SW 1271 (cell line): ENCODE data around the gene NHLH1.

Source experiments
- DNase-seq, 2 experiments: peaks; one replicate each; lab custom pipeline; 2025; lab: John Stamatoyannopoulos, UW

Gene NHLH1

GRCh38 chr1:160359559-160360226 is 7.2 kb upstream of the NHLH1 start:
- no peak for DNase-seq

GRCh38 chr1:160360227-160360695 is 6.6 kb upstream of the NHLH1 start:
- no peak for DNase-seq

GRCh38 chr1:160361199-160361598 is 5.7 kb upstream of the NHLH1 start:
- DNase-seq: no peak

GRCh38 chr1:160361814-160362167 is 5.1 kb upstream of the NHLH1 start:
- DNase-seq: no peak

GRCh38 chr1:160362168-160362957 is 4.5 kb upstream of the NHLH1 start:
- no peak for DNase-seq

- no peak for DNase-seq
Observed at GRCh38 chr1:160363010-160363409, 3.9 kb upstream of the NHLH1 start.

GRCh38 chr1:160363951-160364735 is 2.7 kb upstream of the NHLH1 start:
- DNase-seq: no peak

GRCh38 chr1:160365325-160365724 is 1.5 kb upstream of the NHLH1 start:
- DNase-seq: no peak

GRCh38 chr1:160367516-160367900 is 637 bp downstream of the NHLH1 start:
- no peak for DNase-seq

GRCh38 chr1:160367934-160368923 is 1.4 kb downstream of the NHLH1 start:
- no peak for DNase-seq

GRCh38 chr1:160369087-160369486 is 2.2 kb downstream of the NHLH1 start:
- no peak for DNase-seq

GRCh38 chr1:160370561-160371345 is 3.9 kb downstream of the NHLH1 start:
- no peak for DNase-seq

GRCh38 chr1:160371346-160371631 is 4.4 kb downstream of the NHLH1 start:
- no peak for DNase-seq

- no peak for DNase-seq
Observed at GRCh38 chr1:160371756-160372155, 4.9 kb downstream of the NHLH1 start.

- no peak for DNase-seq
Observed at GRCh38 chr1:160373696-160374095, 6.8 kb downstream of the NHLH1 start.

- DNase-seq: no peak
Observed at GRCh38 chr1:160374306-160375110, 7.6 kb downstream of the NHLH1 start.

GRCh38 chr1:160375788-160376524 is 9.1 kb downstream of the NHLH1 start:
- DNase-seq: no peak

GRCh38 chr1:160376525-160377131 is 9.8 kb downstream of the NHLH1 start:
- DNase-seq: peak in 1 of 2 experiments; percentile 29
